HG03060 (cell line): Measurements from ENCODE around the gene SLC9A2.

Experiments
- ATAC-seq: cut with Tn5 transposase; IDR thresholded peaks from one replicate; pipeline ENCODE4 v1.9.1; 2021; ENCODE audit warnings: low read depth, moderate number of reproducible peaks; ENCODE audit not compliant: unreplicated experiment

The SLC9A2 gene

DNA sequence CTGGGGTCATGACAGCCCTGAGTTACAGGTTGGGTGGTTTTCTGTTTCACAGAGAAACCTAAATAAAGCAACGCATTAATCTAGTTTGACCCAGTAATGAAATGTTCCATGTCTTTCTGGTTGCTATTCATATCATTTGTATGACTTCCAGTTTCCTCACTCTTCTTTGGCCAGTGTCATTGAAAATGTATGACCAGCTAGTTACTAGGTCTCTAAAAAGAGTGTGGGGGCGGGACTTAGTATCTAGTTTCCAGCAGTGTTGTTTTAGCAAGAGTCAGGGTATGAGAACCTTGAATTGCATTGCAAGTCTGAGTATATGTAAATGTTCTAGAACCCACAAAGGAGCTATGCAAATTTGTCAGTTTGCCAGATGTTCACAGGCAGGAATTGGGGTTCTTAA is 47.7 kb downstream of the SLC9A2 start:
- no peak for ATAC-seq

DNA sequence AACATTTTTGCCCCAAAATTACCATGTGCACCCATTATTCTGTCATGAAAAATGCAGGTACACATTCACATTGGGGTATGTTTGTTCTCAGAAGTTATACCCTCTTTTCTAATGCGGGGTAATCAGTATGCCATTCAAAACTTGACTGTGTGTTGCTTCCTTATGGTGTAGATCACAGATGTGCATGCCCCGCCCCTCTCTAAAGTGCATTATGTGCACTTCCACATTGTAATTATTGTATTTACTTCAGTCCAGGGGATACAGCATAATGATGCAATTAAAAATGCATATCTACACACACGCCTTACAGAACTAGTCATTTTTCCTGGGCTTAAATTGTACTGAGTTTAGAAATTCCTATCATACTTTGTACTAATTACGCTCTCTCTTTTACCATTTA is 48.8 kb downstream of the SLC9A2 start:
- no peak for ATAC-seq

DNA sequence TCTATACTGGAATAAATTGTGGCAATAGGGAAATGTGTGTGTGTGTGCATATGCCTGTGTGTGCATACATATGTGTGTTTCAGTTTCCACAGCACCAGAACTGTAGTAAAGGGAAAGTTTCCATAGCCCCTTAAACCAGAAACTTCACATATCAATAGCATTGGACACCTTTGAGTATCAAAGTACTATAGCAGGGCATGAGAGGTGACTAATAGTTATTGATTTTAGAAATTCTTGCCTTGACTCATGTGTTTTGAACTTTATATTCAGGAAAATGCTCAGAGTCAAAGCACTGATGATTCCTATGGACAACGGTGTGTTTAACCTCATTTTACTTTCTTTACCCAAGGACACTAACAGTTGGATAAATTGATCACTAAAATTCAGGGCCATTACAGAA is 50.0 kb downstream of the SLC9A2 start:
- no peak for ATAC-seq

DNA sequence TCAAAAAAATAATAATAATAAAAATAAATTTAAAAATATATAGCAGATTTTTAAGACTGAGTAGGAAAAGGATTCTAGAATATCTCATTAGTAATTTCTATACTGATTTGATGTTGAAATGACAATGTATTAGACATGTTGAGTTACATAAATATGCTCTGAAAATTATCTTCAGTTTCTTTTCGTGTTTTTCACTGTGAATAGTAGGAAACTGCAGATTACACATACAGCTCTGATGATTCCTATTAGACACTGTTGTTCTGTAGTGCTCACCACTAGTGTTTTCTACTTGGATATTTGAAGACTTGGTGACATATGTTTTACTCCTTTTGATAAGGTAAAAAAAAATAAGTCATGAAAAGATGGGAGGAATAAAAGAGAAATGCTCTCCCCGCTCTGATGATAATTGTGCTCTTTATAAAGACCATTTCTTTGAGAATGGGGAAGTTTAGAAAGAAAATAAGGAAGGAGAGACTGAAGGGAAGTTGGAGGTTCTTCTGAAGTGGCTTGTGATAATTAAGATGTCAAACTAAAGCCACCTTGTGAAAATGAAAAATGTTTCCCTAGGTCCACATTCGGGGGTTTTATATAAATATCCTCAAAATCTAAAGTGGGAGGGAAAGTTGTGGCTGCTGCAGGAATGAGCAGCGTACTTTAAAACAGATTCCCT is 52.9 kb downstream of the SLC9A2 start:
- ATAC-seq, result no peak

DNA sequence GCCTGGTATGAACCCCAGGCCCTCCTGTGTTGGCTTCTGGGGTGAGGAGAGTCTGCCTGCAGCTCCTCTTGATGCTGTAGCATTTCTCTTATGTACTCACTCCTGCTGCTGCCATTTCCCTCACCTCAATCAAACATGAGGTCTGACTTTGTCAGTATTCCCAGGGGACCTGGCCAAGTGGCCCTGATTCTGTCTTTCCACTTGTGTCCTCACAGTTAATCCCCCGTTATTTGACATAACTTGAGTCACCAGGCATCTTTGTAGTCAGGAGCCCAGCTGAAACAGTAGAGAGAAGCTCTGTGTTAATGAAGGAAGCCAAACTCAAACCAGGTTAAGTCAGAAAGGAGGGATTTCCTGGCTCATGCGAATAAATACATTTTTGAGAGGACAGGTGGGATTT is 55.0 kb downstream of the SLC9A2 start:
- ATAC-seq, result no peak

DNA sequence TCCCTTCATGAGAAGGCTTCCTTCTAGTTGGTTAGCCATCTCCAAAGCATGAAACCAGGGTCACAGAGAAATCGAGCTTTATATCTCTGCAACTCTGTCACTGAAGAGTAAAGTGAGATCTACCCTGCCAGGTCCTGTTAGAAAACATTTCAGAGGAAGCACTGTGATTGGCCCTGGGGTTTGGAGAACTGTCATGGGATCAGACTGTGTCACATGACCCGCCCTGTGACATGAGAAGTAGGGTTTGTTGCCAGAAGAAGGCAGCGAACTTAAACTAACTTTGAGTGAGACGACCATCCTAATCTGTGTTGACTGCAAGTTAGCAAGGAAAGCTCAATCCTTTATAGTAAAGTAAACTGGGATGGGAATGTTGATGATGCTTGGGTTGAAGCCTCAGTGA is 55.5 kb downstream of the SLC9A2 start:
- no peak for ATAC-seq

DNA sequence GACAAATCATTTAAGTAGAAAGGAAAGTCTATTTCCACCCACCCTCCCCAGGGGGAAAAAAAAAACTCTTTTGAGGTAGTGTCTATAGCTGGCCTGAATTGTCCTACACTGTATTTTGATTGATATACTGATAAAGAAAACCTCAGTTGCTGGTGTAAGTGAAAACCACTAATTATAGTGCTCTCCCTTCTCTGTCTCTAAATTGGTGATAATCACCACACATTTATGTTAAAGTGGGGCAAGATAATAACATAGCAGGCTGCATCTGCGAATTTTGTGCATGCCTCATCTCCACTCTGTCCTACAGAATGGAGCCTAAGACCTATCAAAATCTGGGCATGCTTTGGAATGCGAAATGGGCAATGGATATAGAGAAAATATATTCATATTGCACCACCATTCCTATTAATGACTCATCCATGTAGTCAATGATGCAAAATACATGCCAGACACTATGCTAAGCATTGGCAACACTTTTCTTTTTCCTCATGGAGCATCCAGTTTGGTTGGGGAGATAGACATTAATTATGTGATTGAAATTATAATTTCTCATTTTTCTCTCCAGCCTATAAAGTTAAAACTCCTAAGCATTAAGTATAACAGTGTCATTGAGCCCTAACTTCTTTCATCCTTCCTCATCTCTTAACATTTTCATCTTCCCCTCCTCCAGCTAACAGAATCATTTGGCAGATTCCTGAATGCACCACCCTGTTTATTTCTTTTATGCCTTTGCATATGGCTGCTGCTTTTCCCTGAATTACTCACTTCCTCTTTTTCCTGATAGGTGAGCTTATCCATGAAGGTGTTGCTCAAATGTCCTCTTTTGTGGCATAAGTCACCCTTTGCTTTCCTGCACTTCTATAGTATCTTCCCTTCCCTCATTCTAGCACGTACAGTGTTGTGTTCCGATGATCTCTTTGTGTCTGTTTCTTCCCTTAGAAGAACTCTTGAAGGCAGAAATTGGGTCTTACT is 58.2 kb downstream of the SLC9A2 start:
- ATAC-seq, result no peak

DNA sequence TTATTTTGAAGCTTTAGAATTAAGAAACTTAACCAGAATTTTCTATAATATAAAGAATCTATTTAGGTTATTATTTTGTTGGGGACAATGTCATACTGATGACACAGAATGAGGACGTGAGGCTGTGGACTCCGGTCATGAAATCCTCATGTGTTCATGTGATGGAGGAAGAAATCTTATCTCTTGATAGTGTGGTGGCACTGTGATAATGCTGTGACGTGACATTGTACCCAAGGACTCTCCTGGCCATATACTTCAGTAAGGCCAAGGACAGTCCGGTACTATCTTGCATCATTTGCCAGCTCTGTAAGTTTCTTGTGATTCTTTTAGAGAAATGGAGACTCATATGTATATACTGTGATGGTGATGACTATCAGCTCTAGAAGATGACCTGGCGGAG is 59.1 kb downstream of the SLC9A2 start:
- ATAC-seq, result no peak

DNA sequence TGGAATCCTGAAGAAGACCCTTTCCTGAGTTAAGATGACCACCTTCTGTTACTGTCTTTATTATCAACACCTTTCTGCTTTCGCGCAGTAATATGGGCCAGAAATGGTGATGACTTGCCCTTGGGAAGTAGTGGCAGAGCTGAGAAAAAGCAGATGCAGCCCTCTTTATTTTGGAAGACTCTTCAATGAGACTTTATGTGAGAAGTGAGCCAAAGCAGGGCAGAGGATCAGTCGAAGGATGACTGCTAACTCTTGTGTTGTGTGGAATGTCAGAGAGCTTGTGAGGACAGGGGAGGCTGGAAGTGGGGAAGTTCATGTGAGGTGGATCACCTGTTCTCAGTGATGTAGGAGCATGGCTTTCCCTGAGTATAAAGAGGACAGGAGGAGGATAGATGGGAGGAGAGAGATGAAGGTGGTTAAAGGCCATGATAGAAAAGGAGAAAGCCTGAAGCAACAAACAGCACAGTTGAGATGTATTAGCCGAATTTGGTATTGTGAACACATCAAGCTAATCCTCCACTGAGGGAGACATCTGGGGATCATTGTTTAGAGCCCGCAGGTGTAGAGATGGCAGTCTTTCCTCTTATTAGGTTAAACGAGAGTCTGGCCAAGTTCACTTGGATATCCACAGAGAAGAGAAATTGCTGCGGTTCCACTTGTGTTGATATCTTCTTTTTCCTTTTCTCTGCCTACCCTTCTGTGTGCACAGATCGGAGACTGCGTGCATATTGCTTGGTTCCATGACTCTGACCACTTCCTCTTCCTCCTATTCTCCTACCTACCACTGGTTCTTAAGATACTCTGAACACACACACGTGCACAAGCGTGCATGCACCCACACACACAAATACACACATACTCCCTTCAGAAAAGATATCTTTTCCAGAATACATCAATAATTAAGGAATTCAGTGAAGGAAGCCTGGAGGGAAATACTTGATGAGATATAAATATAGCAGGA is 67.4 kb downstream of the SLC9A2 start:
- ATAC-seq, result no peak

DNA sequence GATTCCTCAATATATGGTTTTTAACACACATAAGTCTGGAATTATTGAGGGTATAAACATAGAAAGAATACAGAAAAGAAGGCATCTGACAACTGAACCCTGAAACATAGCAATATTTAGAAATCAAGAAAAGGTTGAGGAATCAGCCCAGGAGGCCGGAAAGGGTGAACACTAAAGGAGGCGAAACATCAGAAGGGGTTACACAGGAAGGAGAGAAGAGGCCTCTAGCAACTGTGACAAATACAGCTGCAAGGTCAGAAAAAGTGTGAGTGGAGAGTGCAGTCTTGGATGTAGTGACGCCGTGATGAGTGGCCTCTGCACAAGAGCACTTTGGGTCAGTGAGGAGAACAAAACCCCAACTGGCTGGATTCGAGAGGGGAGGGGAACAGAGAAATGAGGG is 70.7 kb downstream of the SLC9A2 start:
- no peak for ATAC-seq

DNA sequence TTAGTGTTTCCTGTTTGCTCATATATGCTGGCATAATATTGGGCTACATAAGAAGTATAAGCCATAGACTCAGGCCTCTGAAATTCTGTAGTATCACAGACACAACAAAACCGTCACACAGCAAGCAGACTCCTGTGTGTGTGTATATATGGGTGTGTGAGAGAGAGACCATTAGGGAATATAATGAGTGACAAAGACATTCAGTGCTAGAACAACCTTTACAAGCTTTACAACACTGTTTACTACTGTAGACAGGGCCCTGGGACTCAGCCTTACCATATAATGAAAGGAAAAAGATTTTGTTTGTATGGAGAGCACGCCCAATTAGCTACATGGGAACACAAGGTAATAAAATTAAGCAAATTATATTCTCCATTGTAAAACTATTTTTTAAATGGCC is 77.1 kb downstream of the SLC9A2 start:
- no peak for ATAC-seq

DNA sequence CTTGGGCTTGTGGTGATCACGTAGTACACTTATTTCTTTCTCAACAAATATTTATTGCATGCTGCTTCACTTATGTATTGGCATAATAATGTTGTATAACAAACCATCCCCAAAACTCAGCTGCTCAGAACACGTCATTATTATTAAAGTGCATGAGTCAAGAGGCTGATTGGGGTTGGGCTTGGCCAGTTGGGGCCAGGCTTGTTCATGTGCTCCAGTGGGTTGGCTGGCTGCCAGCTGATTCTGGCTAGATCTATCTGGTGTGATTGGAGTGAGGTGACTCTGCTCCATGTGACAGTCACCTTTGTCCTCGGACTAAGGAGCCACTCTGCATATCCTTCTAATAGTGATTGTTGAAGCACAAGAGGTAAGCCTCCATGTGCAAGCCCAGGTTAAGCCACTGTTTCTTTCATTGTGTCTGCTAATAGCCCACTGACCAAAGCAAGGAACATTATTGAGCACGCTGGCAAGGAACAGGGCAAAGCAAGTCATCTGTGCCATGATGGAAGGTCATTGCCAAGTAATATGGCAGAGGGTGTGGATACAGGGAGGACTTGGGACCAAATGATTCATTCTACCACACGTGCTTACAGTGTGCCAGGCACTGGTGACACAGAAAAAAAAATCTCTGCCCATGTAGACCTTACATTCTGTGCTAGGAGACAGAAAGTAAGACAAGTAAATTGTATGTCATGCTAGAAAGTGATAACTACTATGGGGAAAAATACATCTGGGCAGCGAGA is 79.2 kb downstream of the SLC9A2 start:
- no peak for ATAC-seq

DNA sequence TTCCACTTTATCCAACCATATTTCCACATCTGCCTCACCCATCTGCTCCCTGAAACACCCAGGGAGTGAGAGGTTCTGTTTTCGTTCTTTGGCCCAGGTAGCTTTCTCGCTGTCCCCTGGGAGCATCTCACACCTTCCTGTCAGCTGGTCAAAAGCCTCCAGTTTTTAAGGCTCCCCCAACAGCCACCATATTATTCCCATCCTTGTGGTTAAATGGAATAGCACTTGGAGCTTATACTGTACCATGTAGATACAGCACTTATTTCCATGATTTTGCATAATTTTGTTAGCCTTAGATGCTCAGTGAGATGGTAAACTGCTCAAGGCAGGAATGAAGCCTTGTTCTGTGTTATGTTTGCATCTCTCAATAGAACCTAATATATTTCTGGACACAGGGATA is 84.0 kb downstream of the SLC9A2 start:
- ATAC-seq, result no peak

DNA sequence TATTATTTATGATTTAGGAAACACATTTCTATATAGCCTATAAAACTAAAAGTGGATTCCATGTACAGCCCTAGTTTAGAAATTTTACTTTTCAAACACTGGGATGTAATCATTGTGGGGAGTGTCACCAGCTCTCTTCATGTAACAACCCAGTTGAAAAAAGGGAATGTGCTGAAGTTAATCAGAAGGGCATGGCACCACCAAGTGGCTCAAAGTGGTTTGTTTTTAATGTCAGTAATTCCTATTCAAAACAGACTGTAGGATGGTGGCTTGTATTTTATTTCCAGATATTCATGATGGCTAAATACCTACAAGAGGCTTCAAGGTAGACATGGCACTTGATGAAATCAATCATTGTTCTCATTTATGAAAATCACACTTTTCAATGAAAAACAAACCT is 84.4 kb downstream of the SLC9A2 start:
- ATAC-seq, result no peak

DNA sequence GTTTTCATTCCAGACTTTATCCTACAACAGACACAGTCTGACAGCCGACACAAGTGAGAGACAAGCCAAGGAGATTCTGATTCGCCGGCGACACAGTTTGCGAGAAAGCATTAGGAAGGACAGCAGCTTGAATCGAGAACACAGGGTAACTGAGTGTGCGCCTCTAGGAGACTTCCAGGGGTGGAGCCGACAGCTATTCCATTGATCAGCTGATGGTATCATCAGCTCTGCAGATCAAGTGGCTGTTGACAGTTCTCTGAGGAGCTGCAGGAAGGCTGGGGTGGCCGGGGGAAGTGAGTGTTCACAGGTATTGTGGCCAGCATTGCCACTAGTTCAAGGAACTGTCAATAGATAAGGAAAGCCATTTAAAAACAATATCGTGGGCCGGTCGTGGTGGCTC is 85.2 kb downstream of the SLC9A2 start:
- ATAC-seq, result no peak

DNA sequence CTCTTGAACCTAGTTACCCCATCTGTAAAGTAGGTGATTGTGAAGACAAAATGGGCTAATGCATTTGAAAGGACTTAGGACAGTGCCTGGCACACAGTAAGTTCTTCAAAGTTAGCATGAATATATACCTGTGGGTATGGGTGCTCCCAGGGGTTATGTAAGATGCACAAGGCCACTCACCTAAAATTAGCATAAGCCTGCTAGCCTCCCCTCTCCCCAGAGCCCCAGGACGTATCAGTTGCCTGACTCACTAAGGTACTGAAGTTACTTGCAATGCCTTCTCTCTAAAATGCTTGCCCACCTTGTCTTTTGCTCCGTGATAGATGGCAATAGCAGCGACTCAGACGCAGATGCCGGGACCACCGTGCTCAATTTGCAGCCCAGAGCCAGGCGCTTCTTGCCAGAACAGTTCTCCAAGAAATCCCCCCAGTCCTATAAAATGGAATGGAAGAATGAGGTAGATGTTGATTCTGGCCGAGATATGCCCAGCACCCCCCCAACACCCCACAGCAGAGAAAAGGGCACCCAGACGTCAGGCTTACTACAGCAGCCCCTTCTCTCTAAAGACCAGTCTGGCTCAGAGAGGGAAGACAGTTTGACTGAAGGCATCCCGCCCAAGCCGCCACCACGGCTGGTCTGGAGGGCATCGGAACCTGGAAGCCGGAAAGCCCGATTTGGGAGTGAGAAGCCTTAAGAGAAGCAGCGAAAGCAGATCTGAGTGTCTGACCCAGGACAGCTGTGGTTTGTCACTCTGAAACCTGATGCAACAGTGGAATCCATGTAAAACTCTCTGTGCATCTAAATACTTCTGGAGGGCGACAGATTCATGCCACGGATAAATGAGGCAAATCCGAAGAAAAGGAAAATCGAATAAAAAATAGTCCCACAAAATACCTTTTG is 88.7 kb downstream of the SLC9A2 start:
- ATAC-seq, result no peak

DNA sequence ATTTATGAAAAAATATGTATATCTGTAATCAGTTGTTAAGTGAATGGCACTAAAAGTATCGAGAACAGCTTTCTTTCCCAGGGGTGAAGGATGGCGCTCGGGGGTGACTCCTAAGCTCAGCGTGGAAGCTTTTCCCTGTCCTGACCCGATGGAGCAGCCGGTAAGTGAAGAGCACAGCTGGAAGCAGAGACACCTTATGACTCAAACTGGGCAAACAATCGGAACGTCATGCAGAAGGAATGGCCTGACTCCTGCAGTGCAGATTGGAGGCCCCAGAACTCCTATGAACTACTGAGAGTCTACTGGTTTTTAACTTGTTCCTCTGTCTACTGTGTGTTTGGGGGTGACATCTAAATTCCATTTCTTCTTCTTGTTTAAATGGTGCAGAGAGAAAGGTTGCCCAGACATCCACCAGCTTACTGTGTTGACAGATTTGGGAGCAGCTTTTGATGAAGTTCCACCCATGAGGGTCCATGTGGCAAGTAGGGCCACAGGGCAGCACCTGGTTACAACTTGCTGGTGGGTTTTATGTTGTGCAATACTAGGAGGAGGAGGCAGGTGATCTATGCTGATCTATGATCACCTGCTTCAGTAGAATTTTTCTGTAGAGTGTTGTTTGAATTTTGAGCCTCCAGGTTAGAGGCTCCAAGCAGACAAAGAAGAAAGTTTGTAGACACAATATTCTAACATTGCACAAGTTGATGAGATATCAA is 89.7 kb downstream of the SLC9A2 start:
- no peak for ATAC-seq

DNA sequence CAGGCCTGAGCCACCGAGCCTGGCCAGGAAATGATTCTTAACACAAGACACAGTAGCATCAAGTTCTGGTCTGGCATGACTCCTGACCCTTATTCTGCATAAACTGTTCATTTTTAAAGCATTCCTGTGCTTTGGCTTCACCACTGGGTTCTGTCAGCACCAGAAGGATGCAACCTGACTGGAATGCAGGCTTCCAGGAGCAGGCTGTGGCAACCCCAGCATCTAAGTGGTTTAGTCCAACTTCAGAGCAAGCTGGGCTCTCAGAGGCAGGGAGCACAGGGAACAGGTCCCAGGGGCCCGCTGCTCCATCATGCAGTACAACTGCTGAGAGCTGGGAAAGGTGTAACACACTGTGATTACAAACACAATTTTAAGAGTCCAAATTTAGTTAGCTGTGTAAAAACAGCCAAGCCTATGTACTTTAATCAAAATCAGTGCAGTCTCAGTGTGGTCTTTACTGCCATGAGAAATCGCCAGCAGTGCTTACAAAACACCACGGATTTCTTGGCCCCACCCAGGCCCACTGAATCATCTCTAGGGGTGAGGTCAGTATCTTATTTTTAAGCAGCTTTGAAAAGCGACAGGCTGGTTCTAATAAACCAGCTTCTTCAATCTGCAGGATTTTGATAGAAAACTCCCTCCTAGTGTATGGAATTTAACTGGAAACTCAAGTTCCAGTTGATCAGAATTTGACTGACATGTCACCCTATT is 98.1 kb downstream of the SLC9A2 start:
- no peak for ATAC-seq
